22Rv1 (cell line): ENCODE data around the gene IZUMO1.

Source experiments
- ZFX ChIP-seq: fragments of 450-650 bp; IDR thresholded peaks from 2 replicates; pipeline ENCODE4 v1.6.1; 2017; ENCODE audit warnings: antibody characterized with exemption, borderline replicate concordance
- TF ChIP-seq, protein P1 (sequence below): fragments of 450-650 bp; IDR thresholded peaks from 2 replicates; pipeline ENCODE4 v1.5.1; 2017; ENCODE audit warnings: mild to moderate bottlenecking

DNA sequence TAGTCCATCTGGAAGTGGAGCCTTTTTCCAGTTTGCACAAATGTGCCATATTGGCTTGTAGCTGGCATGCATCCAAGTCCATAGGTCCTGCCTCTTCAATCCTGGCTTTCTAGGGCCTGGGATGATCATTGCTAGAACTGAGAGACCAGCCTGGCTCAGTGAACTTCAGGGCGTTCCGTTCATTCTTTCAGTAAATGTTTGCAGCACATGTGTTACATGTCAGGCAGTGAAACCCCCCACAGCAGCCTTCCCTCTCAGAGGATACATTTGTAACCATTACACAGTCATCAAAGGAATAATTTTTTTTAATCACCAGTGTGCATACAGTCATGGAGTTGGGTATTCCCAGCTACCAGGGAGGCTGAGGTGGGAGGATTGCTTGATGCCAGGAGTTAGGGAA, 41.3 kb downstream of the IZUMO1 start:
- TF ChIP-seq, protein P1, sequence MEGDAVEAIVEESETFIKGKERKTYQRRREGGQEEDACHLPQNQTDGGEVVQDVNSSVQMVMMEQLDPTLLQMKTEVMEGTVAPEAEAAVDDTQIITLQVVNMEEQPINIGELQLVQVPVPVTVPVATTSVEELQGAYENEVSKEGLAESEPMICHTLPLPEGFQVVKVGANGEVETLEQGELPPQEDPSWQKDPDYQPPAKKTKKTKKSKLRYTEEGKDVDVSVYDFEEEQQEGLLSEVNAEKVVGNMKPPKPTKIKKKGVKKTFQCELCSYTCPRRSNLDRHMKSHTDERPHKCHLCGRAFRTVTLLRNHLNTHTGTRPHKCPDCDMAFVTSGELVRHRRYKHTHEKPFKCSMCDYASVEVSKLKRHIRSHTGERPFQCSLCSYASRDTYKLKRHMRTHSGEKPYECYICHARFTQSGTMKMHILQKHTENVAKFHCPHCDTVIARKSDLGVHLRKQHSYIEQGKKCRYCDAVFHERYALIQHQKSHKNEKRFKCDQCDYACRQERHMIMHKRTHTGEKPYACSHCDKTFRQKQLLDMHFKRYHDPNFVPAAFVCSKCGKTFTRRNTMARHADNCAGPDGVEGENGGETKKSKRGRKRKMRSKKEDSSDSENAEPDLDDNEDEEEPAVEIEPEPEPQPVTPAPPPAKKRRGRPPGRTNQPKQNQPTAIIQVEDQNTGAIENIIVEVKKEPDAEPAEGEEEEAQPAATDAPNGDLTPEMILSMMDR = no peak
- TF ChIP-seq ZFX = no peak
